Activated T-cell treated with anti-CD3 and anti-CD28 coated beads for 24 hours (primary cell): ENCODE measurements around the gene TRABD.
"Not testable (repeated sequence)": the region's sequence is repeated elsewhere in the genome, so short reads cannot be mapped to it uniquely, and the experiment has no call there.

Experiments used
- DNase-seq: peaks from one replicate; pipeline ENCODE4 v3.0.0-alpha.2; 2020; ENCODE audit warnings: low read depth

TRABD gene

GRCh38 chr22:50151571-50152537 is 33.9 kb upstream of the TRABD start:
- no peak for DNase-seq

- DNase-seq = no peak
Observed at GRCh38 chr22:50153056-50153755, 32.5 kb upstream of the TRABD start.

DNA sequence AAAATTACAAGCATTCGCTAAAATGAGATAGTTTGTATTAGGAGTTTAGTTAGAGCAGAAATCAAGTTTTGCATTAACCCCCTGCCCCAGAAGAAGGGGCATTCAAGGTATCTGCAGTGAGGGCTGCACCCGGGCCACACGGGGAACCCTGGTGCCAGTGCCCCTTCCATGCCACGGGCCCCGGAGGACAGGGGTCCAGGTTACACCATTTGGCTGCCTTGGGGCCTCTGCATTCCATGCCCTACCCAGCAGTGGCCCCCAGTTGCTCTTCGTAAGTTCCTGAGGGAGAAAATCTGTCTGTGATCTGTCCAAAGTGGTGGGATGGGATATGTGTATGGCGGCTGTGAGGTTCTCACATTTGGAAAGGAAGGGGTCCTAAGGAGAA is 32.0 kb upstream of the TRABD start:
- DNase-seq = no peak

DNA sequence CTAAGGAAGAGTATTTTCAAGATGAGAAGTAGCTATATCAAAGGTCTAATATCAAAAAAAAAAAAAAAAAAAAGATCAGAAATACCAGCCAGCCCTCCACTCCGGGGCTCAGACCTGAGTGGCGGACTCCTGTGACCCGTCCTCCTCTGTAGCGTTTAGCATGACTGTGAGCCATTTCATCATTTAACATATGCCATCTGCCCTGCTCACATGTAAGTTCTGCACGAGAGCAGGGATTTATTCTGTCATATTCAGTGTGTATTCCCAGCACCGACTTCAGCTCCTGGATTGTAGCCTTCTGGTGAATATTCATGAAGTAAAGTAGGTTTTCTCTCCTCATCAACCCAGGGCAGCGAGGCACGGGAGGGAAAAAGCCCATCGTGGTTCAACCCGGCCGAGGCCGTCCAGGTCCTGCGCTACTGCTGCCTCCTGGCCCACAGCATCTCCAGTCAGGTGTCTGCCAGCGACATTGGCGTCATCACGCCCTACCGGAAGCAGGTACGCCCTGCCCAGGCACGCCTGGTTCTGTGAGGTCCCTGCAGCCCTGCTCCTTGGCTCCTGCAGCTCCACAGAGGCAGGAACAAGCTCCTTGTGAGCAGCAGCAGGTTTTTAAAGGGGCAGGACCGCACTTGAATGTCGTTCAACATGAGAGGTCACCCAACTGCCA is 27.9 kb upstream of the TRABD start:
- DNase-seq = no peak

- no peak for DNase-seq
Observed at GRCh38 chr22:50160947-50161346, 24.8 kb upstream of the TRABD start.

- no peak for DNase-seq
Observed at GRCh38 chr22:50161508-50162390, 24.0 kb upstream of the TRABD start.

- no peak for DNase-seq
Observed at GRCh38 chr22:50162391-50162956, 23.2 kb upstream of the TRABD start.

- no peak for DNase-seq
Observed at GRCh38 chr22:50165436-50166123, 20.1 kb upstream of the TRABD start.

GRCh38 chr22:50167689-50168489 is 17.8 kb upstream of the TRABD start:
- no peak for DNase-seq

DNA sequence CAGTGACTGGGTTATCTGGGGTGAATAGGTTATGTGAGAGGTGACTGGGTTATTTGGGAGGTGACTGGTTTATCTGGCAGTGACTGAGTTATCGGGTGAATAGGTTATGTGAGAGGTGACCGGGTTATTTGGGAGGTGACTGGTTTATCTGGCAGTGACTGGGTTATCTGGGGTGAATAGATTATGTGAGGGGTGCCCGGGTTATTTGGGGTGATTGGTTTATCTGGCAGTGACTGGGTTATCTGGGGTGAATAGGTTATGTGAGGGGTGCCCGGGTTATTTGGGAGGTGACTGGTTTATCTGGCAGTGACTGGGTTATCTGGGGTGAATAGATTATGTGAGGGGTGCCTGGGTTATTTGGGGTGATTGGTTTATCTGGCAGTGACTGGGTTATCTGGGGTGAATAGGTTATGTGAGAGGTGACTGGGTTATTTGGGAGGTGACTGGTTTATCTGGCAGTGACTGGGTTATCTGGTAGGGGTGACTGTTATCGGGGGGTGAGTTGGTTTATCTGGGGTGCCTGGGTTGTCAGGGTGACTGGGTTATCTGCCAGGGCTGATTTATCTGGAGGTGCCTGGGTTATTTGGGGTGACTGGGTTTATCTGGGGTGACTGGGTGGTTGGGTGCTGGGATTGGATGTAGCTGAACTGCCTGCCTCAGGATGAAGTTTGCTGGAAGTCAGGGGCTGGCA is 17.1 kb upstream of the TRABD start:
- DNase-seq = not testable (repeated sequence)

DNA sequence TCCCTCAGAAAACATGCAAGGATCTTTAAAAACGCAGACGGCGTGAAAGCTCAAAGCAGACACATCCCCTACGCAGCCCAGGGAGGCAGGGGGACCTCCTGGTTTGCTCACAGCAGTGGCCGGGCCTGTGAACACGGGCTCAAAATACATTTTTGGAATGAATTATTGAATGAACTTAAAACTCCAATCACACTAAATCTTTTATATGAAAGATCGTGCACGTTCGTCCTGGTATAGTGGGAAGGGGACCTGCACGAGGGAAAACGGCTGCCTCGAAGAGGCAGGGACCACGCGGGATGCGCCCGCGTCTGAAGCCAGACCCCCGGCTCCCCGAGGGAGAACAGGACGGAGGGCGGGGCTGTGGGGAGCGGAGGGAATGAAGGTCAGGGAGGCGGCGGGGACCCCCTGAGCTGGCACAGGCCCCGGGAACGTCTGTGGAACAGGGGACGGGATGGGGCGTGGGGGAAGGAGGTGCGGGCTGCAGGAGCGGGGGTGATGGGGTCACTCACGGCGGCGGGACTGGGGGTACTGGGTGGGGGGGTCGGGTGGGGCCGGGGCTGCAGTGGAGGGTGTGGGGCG is 16.4 kb upstream of the TRABD start:
- no peak for DNase-seq

DNA sequence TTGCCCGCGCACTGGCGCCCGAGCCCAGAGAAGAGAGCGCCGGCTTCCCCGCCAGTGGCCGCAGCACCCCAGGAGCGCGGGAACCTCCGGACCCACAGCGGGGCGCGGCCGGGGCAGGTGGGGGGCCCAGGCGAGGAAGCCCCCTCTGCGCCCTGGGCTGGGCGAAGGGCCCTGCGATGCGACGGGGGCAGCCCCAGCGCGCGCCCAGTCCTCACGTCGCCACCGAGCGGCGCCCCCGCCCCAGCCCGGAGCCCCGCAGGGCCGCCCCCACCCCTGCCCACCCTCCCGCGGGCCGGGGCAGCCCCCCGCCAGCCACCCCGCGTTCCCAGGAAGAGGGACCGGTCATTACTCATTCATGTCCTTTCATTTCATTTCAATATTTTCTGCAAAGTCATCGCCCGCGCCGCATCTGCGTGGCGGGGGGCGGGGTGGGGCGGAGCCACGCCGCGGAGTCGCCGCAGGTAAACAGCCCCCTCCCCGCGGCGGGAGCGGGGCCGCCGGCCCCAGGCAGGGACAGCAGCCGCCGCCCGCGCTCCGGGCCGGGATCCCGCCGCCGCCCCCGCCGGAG is 15.9 kb upstream of the TRABD start:
- DNase-seq = peak; percentile 55

DNA sequence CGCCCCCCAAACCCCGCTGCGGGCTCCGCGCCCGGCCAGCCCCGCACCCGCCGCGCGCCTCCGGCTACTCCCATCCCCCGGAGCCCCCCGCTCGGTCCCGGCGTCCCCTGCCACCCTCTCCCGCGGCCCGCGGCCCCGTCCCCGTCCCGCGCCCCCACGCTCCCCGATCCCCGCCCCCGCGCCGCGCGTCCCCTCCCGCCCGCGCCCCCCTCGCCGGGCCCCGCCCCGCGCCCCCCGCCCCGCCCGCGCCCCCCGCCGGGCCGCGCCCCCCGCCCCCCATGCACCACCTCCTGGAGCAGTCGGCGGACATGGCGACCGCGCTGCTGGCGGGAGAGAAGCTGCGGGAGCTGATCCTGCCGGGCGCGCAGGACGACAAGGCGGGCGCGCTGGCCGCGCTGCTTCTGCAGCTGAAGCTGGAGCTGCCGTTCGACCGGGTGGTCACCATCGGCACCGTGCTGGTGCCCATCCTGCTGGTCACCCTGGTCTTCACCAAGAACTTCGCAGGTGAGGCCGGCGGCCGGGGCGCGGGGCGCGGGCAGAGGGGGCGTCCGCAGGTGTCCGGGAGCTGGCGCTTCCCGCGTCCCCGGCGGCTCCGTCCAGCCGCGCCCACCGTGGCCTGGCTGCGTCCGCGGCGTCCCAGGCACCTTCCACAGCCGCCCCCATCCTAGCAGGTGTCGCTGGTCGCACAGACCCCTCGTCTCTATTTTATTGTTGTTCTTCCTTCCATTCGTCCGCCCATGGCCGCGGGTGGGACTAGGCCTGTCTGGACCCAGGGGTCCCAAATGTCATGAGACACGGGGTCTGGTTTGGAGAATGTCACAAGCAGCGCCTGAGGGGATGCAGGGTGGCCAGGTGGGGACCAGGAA is 15.0 kb upstream of the TRABD start, which contains the start of gene PANX2:
PANX2 (plus strand) TSS at position 279 of the 866 bp plus-strand sequence; CDS start at position 279, 0 bp downstream.
- no peak for DNase-seq

DNA sequence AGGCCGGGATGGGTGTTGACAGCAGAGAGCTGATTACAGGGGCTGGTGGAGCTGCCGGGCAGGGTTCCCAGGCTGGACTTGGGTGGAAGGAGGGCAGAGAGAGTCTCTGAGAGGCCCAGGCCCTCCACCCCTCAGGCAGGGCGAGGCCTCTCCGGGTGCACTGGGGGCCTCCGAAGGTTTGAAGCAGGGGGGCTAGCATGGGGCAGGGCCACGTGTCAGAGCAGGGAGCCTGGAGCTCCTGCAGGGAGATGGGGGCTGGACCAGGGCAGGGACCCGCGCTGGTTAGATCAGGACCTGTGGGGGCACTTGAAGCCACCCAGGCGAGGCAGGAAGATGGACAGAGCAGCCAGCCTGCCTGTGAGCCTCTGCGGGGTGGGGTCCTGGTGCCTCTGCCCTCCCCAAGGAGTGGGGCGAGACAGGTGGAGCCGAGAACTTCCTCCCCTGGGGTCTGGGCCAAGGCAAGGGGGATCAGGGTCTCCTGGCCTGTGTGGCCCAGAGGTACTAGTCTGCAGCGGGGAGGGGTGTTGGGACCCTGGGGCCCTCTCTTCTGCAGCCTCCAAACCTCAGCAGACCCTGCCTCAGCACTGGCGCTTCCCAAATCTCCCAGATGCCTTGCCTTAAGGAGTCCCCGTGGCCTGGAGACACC is 14.3 kb upstream of the TRABD start:
- no peak for DNase-seq

GRCh38 chr22:50171965-50172421 is 13.7 kb upstream of the TRABD start:
- DNase-seq = no peak

DNA sequence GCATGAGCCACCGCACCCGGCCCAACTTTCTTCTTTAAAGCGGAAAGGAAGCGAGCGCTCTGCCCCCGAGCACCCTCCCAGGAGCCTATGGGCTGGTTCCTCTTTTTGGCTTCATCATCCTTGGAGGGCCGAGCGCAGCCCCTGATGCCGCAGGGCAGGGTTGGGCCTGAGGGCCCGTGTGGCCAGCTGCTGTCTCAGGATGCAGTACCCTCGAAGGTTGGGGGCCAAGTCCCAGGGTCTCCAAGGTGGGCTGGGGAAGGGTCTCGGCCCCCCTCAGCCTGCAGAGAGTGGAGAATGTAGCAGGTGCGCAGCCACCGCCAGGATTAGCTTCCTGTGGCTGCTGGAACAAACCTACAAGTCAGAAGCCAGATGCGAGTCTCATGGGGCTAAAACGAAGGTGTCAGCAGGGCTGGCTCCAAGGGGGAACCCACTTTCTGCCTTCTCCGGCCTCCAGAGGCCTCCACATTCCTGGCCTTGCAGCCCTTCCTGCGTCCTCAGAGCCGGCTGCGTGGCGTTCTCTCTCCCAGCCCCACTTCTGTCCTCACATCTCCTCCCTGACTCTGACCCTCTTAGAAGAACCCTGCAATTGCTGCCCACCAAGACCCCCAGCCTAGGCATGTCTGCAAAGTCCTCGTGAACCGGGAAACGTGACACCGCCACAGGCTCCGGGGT is 12.3 kb upstream of the TRABD start:
- DNase-seq = no peak
